Measurements from ENCODE around the gene CHRND. TPM values are rescaled to one million over a fixed set of nuclear protein-coding genes. Genes with fewer than 3 reads are reported as not detected.

Gene CHRND
- total RNA-seq, 1 donor from 2014 or later = not detected

DNA sequence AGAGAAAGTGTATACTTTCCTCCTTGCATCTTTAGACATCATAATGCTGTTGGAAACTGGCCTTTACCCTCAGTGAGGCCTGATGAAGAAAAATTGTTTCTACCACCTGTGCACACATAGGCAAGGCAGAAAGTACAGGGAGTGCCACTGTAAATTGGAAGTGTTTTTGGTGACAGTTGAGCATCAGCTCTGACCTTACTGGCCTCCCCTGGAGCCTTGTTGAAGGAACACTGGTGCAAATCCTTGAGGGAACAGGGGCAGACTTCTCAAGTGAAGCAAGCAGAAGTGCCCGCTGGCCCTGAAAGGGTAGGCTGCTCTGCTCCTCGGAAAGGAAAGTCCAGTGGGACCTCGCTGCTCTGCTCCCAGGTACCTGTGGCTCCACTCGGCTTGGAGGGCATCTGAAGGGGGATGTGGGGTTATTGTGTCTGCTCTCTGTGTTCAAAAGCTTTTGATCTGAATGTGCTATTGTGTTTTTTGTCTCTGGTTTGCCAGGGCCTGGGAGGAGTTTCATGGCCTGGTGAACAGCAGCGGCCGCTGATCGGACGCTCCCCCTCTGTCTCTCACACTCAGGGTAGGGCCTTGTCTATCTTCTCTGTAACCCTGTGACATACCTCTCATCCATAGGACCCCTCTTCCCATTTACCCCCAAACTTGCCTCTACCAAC is 47.9 kb downstream of the CHRND start:
- FAIRE-seq = no peak
- H3K27ac Mint-ChIP-seq (ENCODE audit: unreplicated experiment) = peak overlapping the region; percentile 75

DNA sequence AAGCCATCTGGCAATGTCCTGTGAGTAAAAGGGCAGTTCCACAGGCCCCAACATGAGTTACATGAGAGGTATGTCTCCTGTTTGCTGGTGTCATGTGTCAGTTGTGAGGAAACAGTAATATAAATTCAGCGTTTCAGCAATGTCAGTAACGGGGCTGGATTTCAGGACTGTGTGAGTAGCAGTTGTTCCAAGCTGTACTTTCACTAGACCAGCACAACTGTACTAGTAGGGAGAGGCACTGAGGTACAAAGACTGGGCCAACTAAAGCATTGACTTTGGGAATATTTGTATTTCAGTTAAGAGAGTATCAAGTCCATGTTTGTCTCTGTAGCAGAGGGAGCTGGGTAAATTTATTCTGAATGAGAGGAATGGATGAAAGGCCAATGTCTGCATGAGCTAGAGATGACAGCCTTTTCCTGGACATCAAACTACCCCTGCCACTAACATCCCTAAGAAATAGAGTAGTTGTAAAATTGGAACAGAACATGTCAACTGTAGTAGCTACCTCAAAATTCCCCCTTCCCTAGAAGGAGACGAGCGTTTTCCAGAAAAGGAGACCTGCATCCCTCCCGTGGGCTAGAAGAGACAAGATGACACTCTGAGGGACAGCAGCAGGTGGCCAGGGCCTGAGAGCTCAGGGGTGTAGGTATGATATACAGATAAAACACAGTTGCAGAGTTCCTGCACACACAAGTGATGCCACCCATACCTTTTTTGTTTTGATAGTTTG is 48.9 kb downstream of the CHRND start:
- peaks cover 9% of the 10 kb centered on the region for H4K20me1 ChIP-seq (ENCODE audit: insufficient read depth, low read length)
- Mint-ChIP-seq H3K4me1 (ENCODE audit: low read depth, unreplicated experiment) (peaks cover 29% of the 10 kb centered on the region), H3K4me3 (ENCODE audit: unreplicated experiment) (no peak overlapping the region), H3K36me3 (ENCODE audit: low read depth, unreplicated experiment) (peaks cover 19% of the 10 kb centered on the region), H3K27me3 (ENCODE audit: low read depth, unreplicated experiment) (no peaks in the 10 kb centered on the region), H3K27ac (ENCODE audit: unreplicated experiment) (peak overlapping the region; percentile 74), H3K9me3 (ENCODE audit: unreplicated experiment) (no peaks in the 10 kb centered on the region)
- DNase-seq (ENCODE audit: low read depth) = no peak
- H2AFZ ChIP-seq (ENCODE audit: low read depth, low read length) = no peak overlapping the region
- H3K4me3 ChIP-seq (ENCODE audit: insufficient read depth, low read depth, low read length) = no peak overlapping the region
- TF ChIP-seq EZH2 (IDR thresholded peaks at IDR 0.05; ENCODE audit: insufficient read depth, low read length) = no peak
- TF ChIP-seq, protein P1, sequence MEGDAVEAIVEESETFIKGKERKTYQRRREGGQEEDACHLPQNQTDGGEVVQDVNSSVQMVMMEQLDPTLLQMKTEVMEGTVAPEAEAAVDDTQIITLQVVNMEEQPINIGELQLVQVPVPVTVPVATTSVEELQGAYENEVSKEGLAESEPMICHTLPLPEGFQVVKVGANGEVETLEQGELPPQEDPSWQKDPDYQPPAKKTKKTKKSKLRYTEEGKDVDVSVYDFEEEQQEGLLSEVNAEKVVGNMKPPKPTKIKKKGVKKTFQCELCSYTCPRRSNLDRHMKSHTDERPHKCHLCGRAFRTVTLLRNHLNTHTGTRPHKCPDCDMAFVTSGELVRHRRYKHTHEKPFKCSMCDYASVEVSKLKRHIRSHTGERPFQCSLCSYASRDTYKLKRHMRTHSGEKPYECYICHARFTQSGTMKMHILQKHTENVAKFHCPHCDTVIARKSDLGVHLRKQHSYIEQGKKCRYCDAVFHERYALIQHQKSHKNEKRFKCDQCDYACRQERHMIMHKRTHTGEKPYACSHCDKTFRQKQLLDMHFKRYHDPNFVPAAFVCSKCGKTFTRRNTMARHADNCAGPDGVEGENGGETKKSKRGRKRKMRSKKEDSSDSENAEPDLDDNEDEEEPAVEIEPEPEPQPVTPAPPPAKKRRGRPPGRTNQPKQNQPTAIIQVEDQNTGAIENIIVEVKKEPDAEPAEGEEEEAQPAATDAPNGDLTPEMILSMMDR (IDR thresholded peaks at IDR 0.05; ENCODE audit: insufficient read depth, low read depth, low read length) = no peak
- peaks cover 12% of the 10 kb centered on the region for H3K36me3 ChIP-seq (ENCODE audit: insufficient read depth, low read length)
- no peaks in the 10 kb centered on the region for H3K27me3 ChIP-seq (ENCODE audit: insufficient read depth, low read length)
- H3K4me1 ChIP-seq (ENCODE audit: insufficient read depth, low read length) = peaks cover 14% of the 10 kb centered on the region
- FAIRE-seq = no peak
- H3K4me2 ChIP-seq (ENCODE audit: low read length) = no peak overlapping the region
- H3K9me3 ChIP-seq (ENCODE audit: insufficient read depth, low read depth, low read length) = no peaks in the 10 kb centered on the region
- no peak overlapping the region for H3K27ac ChIP-seq (ENCODE audit: low read depth, low read length)
- no peaks in the 10 kb centered on the region for H3K79me2 ChIP-seq (ENCODE audit: insufficient read depth, low read length)
- no peak overlapping the region for H3K9ac ChIP-seq (ENCODE audit: low read length)

More for the DNA sequence above, 47.9 kb downstream of the CHRND start:
- Histone ChIP-seq H4K20me1 (ENCODE audit: insufficient read depth, low read length) (peaks cover 14% of the 10 kb centered on the region), H3K79me2 (ENCODE audit: insufficient read depth, low read length) (no peaks in the 10 kb centered on the region), H3K27ac (ENCODE audit: low read depth, low read length) (peak overlapping the region; percentile 6), H3K4me2 (ENCODE audit: low read length) (no peak overlapping the region), H3K9me3 (ENCODE audit: insufficient read depth, low read depth, low read length) (no peaks in the 10 kb centered on the region), H2AFZ (ENCODE audit: low read depth, low read length) (no peak overlapping the region), H3K4me1 (ENCODE audit: insufficient read depth, low read length) (peaks cover 14% of the 10 kb centered on the region), H3K36me3 (ENCODE audit: insufficient read depth, low read length) (peaks cover 21% of the 10 kb centered on the region), H3K9ac (ENCODE audit: low read length) (no peak overlapping the region), H3K4me3 (ENCODE audit: insufficient read depth, low read depth, low read length) (no peak overlapping the region), H3K27me3 (ENCODE audit: insufficient read depth, low read length) (no peaks in the 10 kb centered on the region)
- Mint-ChIP-seq H3K4me1 (ENCODE audit: low read depth, unreplicated experiment) (peaks cover 30% of the 10 kb centered on the region), H3K36me3 (ENCODE audit: low read depth, unreplicated experiment) (peaks cover 22% of the 10 kb centered on the region), H3K27me3 (ENCODE audit: low read depth, unreplicated experiment) (no peaks in the 10 kb centered on the region), H3K4me3 (ENCODE audit: unreplicated experiment) (no peak overlapping the region), H3K9me3 (ENCODE audit: unreplicated experiment) (no peaks in the 10 kb centered on the region)
- TF ChIP-seq EZH2 (IDR thresholded peaks at IDR 0.05; ENCODE audit: insufficient read depth, low read length) = no peak
- TF ChIP-seq, protein P1 (IDR thresholded peaks at IDR 0.05; ENCODE audit: insufficient read depth, low read depth, low read length) = no peak
- DNase-seq (ENCODE audit: low read depth) = no peak

DNA sequence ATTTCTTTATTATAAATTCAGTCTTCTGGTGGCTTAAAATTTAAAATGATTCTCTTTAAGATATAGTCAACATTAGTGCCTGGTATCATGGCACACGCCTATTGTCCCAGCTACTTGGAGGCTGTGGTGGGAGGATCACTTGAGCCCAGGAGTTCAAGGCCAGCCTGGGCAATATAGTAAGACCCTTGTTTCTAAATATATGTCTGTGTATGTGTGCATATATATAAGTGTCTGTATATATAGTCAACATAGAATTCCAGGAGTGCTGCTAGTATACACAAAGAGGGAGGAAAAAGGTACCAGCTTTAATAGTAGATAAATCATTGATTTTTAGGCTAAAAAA is 49.4 kb downstream of the CHRND start:
- Mint-ChIP-seq H3K9me3 (ENCODE audit: unreplicated experiment) (no peaks in the 10 kb centered on the region), H3K36me3 (ENCODE audit: low read depth, unreplicated experiment) (peaks cover 19% of the 10 kb centered on the region), H3K27me3 (ENCODE audit: low read depth, unreplicated experiment) (no peaks in the 10 kb centered on the region), H3K4me3 (ENCODE audit: unreplicated experiment) (peak overlapping the region; percentile 50), H3K4me1 (ENCODE audit: low read depth, unreplicated experiment) (peaks cover 29% of the 10 kb centered on the region), H3K27ac (ENCODE audit: unreplicated experiment) (peak overlapping the region; percentile 41)
- TF ChIP-seq, protein P1 (IDR thresholded peaks at IDR 0.05; ENCODE audit: insufficient read depth, low read depth, low read length) = no peak
- TF ChIP-seq EZH2 (IDR thresholded peaks at IDR 0.05; ENCODE audit: insufficient read depth, low read length) = no peak
- Histone ChIP-seq H3K9ac (ENCODE audit: low read length) (no peak overlapping the region), H4K20me1 (ENCODE audit: insufficient read depth, low read length) (peaks cover 6% of the 10 kb centered on the region), H3K4me3 (ENCODE audit: insufficient read depth, low read depth, low read length) (no peak overlapping the region), H3K4me2 (ENCODE audit: low read length) (no peak overlapping the region), H3K4me1 (ENCODE audit: insufficient read depth, low read length) (peaks cover 14% of the 10 kb centered on the region), H3K27ac (ENCODE audit: low read depth, low read length) (no peak overlapping the region), H3K27me3 (ENCODE audit: insufficient read depth, low read length) (no peaks in the 10 kb centered on the region), H2AFZ (ENCODE audit: low read depth, low read length) (no peak overlapping the region), H3K9me3 (ENCODE audit: insufficient read depth, low read depth, low read length) (no peaks in the 10 kb centered on the region), H3K36me3 (ENCODE audit: insufficient read depth, low read length) (peaks cover 7% of the 10 kb centered on the region), H3K79me2 (ENCODE audit: insufficient read depth, low read length) (no peaks in the 10 kb centered on the region)
- no peak for DNase-seq (ENCODE audit: low read depth)
- no peak for FAIRE-seq
